NOMO-1 treated with DMSO at 0.1 percent for 48 hours (cell line): Measurements from ENCODE around the gene REXO5.
"Not testable (repeated sequence)": the region's sequence is repeated elsewhere in the genome, so short reads cannot be mapped to it uniquely, and the experiment has no call there.

Source experiments
- DNase-seq: peaks from one replicate; lab custom pipeline; 2025; ENCODE audit not compliant: unreplicated experiment; lab: John Stamatoyannopoulos, UW

REXO5 gene

DNA sequence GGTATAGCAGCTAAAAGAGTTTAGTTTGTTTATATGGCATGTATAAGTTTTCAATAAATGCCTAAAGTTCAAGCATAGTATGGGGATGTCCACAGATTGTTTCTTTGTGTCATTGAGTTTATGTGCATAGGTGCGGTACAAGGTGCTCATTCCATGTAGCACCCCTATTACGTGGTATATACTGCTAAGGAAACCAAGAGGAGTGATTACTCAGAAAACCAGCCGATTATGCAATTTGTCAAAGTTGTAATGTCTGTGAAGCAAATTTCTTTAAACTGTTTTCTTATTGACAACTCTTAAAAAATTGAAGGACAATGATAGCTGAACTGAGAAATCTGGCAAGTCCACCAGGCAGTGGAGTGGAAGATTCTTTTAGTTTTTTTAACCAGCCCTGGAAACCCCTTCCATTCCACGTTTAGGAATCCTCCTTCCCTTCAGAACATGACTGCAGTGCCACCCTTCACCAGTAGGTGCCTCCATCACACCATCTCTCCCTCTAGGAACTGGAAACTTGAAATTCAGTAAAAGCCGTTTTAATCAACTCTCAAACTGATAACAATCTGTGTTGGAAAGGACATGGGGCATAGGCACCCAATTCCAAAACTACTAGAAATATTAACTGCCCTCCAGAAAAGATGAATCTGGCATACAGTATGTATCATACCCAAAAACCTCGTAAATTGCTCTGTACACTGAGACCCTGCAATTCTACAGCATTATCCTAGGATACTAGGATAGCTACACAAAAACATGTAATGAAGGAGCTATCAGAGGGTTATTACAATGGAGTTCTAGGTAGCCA, 43.5 kb downstream of the REXO5 start:
- peak; percentile 73 for DNase-seq

DNA sequence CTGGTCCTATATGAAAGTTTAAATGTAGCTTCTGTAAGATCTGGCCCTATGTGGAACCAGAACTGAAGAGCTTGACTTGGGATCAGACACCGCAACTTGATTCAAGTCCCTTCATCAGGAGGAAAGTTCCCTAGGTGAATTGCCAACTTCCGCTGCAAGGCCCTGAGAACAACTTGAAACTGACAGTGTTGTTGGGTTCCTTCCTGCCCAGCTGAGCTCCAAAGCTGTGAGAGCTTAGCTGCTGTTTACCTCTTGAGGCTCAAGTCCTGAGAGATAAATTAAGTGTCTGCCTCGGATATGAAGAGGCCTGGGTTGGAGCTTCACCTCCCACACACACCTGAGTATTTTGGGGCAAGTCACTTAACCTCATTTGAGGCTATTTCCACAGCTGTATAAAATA, 44.7 kb downstream of the REXO5 start:
- no peak for DNase-seq

- no peak for DNase-seq
Measured at GRCh38 chr16:20851601-20852000, 45.3 kb downstream of the REXO5 start.

- DNase-seq, result no peak
Measured at GRCh38 chr16:20853143-20853542, 46.8 kb downstream of the REXO5 start.

DNA sequence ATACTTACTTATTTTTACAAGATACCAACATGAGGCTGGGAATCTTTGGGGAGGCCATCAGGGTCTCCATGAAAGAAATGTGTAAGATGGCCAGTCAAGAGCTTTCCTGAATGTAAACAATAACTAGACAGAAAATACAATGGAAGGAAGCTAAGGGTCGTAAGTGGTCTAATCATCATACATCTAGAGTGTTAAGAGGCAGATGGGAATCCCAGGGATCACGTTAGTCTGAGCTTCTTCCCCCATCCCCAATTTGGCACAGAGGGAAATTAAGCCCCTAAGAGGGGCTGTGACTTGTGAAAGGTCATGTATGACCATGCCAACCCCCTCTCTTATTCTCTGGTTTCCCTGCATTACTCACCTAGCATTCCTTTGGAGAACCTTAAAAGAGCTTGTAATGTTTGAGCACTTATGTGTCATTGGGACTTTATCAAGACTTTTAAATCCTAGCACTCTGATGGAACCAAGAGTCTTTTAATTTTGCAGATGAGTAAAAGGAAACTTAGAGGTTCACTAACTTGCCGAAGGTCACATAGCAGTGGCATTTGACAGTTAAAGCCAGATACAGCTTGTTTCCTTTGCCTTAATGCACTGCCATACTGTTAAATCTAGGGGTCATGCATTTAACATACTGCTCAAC, 47.8 kb downstream of the REXO5 start:
- no peak for DNase-seq

- DNase-seq, result no peak
Measured at GRCh38 chr16:20854963-20855362, 48.6 kb downstream of the REXO5 start.

- DNase-seq, result no peak
Measured at GRCh38 chr16:20857281-20857680, 51.0 kb downstream of the REXO5 start.

DNA sequence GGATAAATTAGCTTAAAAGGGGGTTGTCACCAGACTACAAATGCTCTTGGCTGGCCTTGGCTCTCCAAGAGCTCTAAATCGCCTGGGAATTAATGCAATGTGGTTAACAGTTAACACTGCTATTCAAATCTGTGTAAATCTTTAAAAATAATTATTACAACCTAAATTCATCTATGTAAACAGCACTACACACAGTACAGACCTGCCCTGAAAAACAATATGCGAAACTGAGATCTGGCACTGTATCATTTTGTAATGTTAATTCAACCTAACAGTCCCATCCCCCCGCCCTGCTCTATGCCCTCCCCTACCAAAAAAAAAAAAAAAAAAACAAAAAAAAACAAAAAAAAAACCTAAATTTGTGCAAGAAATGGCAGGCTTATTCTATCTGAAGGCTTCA, 52.9 kb downstream of the REXO5 start:
- DNase-seq, result no peak

DNA sequence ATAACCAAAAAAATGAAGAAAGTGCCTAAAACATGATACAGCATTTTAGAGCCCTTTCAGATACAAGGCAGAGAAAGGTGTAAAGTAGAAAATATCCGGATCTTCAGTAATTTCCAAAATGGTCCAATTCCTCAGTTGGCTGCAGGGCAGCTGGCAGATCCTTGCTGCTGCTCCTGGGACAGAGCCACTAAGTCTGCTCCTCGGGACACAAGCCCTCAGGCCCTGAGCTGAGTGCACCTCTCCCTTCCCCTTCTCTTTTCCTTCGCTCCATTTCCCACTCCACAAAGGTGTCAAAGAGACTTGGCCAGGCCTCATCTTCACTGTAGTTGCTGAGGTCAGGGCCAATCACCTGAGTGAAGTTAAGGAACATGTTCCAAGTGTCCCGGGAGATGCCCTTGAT, 53.4 kb downstream of the REXO5 start:
- DNase-seq, result no peak

- DNase-seq, result no peak
Measured at GRCh38 chr16:20860361-20860760, 54.0 kb downstream of the REXO5 start.

GRCh38 chr16:20860995-20861394, 54.7 kb downstream of the REXO5 start:
- DNase-seq, result not testable (repeated sequence)

DNA sequence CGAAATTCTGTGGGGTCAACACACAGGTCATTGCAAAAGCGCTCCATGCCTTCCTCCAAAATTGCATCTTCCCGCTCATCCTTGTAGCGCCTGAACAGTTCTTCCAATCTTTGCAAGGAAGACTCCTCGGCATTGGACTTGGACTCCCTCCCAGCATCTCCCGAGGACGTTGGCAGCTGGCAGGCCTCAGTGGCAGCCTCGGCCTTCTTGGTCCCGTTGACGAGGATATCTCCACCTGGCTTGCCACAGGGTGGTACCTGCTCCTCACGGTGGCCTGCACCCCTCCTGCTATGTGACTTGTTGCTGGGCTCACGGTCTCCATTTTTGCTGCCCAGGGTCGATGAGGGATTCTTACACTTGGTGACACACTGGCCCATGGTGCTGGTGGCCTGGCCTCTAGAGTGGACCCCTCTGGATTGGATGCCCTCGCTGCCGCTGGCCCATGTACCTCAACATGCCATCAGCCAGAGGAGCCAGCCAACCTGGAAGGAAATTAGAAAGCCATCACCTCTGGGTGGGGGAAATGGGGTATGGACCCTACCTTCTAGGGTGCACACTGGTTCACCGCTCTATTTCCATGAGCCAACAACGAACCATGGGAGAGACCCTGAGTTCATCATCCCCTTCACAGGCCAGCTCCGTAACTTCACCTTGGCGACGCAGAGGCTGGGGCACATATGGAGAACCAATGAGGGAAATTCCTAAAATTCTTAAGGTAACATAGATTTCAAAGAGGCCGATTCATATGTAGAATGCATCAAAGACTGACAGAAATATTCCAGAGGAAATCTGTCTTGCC, 56.0 kb downstream of the REXO5 start:
- no peak for DNase-seq

GRCh38 chr16:20864376-20864775, 58.0 kb downstream of the REXO5 start:
- DNase-seq, result not testable (repeated sequence)

DNA sequence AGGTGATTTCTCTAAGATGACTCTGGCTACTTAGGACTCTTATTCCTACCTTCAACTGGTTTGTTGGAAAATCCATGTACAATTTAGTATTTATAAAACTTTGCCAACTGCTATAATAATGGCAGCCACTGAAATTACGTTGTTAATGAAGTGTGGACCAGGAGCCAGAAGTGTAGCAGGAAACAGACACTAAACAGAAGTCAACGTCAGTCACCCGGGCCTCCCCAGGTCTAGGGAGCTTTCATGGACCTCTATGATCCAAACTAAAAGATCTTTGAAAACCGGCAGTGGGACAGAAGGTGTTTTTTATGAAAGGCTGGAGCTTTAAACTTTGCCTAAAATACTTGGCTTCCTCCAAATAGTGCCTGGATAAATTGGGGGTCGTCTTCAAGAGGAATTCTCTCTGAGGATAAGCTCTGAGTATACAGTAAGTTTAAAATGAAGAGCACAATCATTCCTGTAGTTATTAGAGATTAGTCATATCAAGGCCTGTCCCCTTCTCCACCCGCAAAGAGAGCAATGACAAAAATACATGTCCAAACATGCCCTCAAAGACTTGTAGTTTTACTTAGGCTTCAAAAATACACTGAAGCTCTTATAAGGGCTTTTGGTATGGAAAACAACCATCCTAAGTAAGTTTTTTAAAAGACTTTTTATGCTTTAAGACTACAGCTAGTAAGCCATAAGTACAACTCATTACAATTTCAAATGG, 59.2 kb downstream of the REXO5 start:
- DNase-seq, result no peak

DNA sequence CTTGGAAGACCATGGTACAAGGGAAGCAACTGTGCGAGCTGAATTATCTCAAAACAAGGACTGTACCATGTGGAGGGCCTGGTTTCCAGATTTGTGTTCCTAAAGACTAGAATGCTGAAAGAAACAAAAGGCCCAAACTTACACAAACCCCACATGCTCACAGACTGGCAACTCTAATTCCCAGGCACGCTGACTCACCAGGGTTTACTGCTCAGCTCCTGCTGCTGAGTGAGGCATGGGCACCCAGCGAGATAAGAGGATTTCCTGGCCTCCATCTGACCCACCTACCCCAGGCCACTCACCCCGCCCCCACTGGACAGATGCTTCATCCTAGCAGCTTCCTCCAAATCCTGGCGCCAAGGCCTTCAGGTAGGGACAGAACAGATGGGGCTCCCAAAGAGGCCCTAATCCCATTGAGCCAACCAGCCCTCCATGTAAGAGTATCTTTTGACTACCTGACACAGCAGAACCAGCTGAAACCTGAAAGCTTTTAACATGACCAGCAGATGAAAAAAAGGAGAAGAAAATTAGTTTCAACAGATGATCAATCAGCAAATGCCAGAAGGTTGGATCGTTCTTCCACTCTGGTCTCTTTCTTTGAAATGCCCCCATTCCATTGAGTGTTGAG, 59.9 kb downstream of the REXO5 start:
- peak; percentile 8 for DNase-seq

GRCh38 chr16:20866801-20867200, 60.5 kb downstream of the REXO5 start:
- no peak for DNase-seq

DNA sequence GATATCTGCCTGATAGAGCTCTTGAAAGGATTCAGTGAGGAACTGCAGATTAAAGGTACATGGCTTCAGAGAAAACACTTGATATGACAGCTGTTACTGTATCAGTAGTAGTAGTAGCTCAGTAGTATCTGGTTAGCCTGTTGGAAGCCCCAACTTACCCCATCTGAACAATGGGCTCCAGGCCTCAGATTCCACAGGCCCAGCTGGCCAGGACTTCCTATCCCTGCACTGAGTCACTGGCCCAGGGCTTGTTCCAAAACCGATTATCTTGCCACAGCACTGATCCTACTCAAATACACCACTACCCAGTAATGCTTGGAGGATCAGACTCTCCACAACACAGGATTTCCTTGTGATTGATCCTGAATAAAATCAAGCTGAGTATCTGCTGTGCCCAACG, 61.3 kb downstream of the REXO5 start:
- no peak for DNase-seq

- no peak for DNase-seq
Measured at GRCh38 chr16:20868890-20869289, 62.6 kb downstream of the REXO5 start.

- DNase-seq, result peak; percentile 36
Measured at GRCh38 chr16:20870122-20870820, 63.9 kb downstream of the REXO5 start.

DNA sequence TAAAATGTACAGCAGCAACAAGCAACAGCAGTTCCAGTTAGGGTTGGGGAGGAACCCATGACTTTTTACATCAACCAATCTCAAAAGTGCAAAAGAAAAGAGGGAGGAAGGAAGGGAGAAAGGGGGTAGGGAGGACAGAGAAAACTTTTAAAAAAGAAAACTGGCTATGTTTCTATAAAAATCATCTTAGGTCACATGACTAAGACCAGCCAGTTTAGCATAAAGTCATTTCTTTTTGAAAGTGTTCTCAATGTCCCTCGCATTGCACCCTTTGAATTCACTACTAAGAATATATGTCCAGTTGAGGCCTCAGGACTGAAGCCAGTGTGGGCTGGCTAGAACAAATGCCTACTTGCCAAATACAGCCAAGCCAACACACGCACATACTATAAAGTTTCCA, 64.9 kb downstream of the REXO5 start:
- no peak for DNase-seq
